Right lobe of liver (tissue), 4 donors: Measurements from ENCODE around the gene GSTA5.
"Not testable (repeated sequence)": the region's sequence is repeated elsewhere in the genome, so short reads cannot be mapped to it uniquely, and the experiment has no call there.

ENCODE experiments used
- CTCF ChIP-seq, 4 donors: fragments of 200-600 bp in 3 of 4; fragments of 450-650 bp in 1 of 4; IDR thresholded peaks; one replicate each; pipeline versions ENCODE4 v1.5.1 to v1.8.0; 2016 to 2022; ENCODE audit warnings: antibody characterized with exemption in 4 of 4, mild to moderate bottlenecking in 2 of 4
- POLR2A ChIP-seq: fragments of 450-650 bp; IDR thresholded peaks from one replicate; pipeline ENCODE4 v1.6.1; 2017; ENCODE audit warnings: antibody characterized with exemption, mild to moderate bottlenecking
- donor health status: DM: no; HTN: no; CAD: no.
- donor health status: DM: no; HTN: no; CAD: no.
- donor health status: DM: no; HTN: yes; CAD: no.

DNA sequence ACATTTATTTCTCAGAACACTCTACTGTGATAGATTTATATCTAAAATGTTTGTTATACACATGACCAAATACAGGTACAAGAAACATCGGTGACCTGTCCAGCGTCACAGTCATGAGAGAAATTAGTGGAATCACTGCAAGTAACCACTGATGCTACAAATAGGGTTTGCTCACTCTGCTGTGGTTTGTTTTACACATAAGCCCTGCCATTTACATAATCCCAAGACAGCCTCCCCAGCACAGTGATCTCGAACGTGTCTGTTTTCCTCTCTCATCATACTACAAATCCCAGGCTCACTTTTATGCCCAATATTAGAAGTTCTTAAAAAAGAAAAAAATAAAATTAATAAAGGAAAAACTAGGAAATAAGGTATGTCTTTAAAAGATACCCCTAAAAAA is 30.8 kb downstream of the GSTA5 start:
- TF ChIP-seq CTCF (IDR thresholded peaks at IDR 0.05); POLR2A: not testable (repeated sequence)
